Measurements from ENCODE around the gene KRTAP13-4. TPM values are rescaled to one million over a fixed set of nuclear protein-coding genes. Genes with fewer than 3 reads are reported as not detected.

The KRTAP13-4 gene
- total RNA-seq, 2 donors from 2014 or later: not detected

DNA sequence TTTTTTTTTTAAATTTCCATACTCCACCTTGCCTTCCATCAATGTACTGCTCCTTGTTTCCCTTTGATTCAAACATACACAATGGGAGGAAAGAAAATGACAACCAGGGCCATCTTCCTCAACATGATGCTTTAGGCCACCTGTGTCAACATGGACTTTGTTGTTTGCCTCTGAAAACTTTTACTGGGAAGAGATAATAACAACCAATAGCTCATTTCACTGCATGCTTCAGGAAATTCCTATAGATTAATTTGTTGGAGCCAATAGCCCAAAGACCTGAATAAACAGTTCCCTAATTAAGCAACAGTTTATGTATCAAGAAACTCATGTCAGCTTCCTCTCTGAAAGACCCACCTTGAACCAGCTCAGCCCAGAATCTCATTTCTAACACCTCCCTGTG, 13.2 kb downstream of the KRTAP13-4 start:
- Histone ChIP-seq H3K36me3 (no peaks in the 10 kb centered on the region), H3K9me3 (no peaks in the 10 kb centered on the region), H3K27me3 (no peaks in the 10 kb centered on the region), H3K4me3 (no peak overlapping the region), H3K4me1 (no peaks in the 10 kb centered on the region), H3K27ac (no peak overlapping the region)
- TF ChIP-seq, protein P1, sequence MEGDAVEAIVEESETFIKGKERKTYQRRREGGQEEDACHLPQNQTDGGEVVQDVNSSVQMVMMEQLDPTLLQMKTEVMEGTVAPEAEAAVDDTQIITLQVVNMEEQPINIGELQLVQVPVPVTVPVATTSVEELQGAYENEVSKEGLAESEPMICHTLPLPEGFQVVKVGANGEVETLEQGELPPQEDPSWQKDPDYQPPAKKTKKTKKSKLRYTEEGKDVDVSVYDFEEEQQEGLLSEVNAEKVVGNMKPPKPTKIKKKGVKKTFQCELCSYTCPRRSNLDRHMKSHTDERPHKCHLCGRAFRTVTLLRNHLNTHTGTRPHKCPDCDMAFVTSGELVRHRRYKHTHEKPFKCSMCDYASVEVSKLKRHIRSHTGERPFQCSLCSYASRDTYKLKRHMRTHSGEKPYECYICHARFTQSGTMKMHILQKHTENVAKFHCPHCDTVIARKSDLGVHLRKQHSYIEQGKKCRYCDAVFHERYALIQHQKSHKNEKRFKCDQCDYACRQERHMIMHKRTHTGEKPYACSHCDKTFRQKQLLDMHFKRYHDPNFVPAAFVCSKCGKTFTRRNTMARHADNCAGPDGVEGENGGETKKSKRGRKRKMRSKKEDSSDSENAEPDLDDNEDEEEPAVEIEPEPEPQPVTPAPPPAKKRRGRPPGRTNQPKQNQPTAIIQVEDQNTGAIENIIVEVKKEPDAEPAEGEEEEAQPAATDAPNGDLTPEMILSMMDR (IDR thresholded peaks at IDR 0.05): no peak
- no peak for DNase-seq (ENCODE audit: low spot score)

DNA sequence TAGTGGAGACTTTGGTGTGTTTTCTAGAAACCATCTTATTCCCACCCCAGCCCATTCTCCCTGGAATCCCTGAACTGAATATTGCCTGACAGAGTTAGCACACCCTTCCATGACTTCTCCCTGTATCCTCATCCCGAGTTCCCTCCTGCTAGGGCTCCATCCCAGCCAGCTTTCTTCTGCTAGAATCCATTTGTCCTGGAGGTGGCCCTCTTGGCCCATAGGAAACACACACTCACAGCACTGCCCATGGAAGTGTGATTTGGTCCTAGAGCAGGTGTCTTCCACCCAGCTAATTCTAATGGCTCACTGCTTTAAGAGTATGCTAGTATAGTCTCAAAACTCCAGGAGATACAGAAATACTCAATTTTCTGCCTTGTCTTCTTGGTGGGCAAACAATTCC, 14.2 kb downstream of the KRTAP13-4 start:
- Histone ChIP-seq H3K4me3 (no peak overlapping the region), H3K27ac (no peak overlapping the region), H3K9me3 (no peaks in the 10 kb centered on the region), H3K4me1 (no peaks in the 10 kb centered on the region), H3K36me3 (no peaks in the 10 kb centered on the region), H3K27me3 (no peaks in the 10 kb centered on the region)
- TF ChIP-seq, protein P1 (IDR thresholded peaks at IDR 0.05): peak; percentile 24 to 45
- no peak for DNase-seq (ENCODE audit: low spot score)

DNA sequence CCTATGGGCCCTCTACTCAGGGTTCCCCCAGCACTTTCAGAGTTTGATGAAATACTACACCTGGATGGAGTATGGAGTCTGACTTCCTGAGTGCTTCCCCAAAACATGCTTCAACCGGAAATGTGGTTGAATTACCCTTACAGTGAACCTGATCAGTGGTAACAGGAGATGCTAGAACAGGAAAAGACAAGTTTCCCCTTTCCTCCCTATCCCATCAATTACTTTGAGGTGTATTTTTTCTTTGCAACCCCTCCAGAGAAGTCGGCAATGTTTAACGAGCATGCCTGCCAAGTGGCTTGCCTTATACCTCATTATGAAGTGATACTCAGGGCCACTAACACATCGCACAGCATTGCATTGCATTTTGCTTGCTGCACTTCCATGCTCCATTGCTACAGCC, 17.0 kb downstream of the KRTAP13-4 start:
- DNase-seq (ENCODE audit: low spot score): no peak
- Histone ChIP-seq H3K27me3 (no peaks in the 10 kb centered on the region), H3K4me3 (no peak overlapping the region), H3K27ac (no peak overlapping the region), H3K36me3 (no peaks in the 10 kb centered on the region), H3K9me3 (no peaks in the 10 kb centered on the region), H3K4me1 (no peaks in the 10 kb centered on the region)
- TF ChIP-seq, protein P1 (IDR thresholded peaks at IDR 0.05): no peak

DNA sequence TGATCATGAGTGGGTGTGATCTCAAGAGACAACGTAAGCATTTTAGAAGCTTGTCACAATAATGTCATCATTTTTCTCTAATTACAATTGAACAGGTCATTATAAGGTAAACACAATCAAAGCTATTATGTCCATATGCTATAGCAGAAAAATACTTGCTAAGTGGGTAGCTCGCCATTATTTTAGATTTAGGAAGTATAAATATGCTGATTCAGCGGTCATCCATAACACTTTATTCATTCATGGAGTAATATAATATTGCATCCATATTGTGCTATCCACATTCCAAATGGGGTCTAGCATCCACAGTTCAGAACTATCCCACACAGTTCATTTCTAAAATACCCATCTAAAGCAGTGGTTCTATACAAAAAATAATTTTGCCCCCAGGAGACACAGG, 18.5 kb downstream of the KRTAP13-4 start:
- no peaks in the 10 kb centered on the region for H3K27me3 ChIP-seq
- no peak for DNase-seq (ENCODE audit: low spot score)
- no peaks in the 10 kb centered on the region for H3K36me3 ChIP-seq
- H3K9me3 ChIP-seq: no peaks in the 10 kb centered on the region
- H3K4me1 ChIP-seq: no peaks in the 10 kb centered on the region
- no peak overlapping the region for H3K27ac ChIP-seq
- H3K4me3 ChIP-seq: no peak overlapping the region
- TF ChIP-seq, protein P1 (IDR thresholded peaks at IDR 0.05): no peak

DNA sequence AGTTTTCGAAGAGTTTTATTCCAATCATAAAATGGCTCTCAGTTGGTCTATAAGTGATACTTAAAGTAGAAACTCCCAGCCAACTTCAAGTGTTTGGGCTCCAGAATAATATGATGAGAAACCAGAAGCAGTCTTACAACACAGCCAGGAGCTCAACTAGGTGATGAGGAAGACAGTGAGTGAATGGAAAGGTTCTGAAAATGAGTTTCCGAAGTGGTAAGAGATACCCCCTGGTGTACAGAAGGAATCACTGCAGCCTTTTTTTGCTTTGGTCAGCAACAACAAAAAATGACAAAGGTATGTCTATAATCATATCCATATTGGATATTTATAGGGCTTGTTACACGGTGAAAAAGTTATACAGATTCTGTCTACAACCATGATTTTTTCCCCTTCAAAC, 33.7 kb downstream of the KRTAP13-4 start:
- H3K4me3 ChIP-seq: no peak overlapping the region
- H3K27ac ChIP-seq: no peak overlapping the region
- H3K27me3 ChIP-seq: no peaks in the 10 kb centered on the region
- TF ChIP-seq, protein P1 (IDR thresholded peaks at IDR 0.05): peak in 1 of 2 donors; percentile 17
- no peaks in the 10 kb centered on the region for H3K4me1 ChIP-seq
- no peak for DNase-seq (ENCODE audit: low spot score)
- H3K36me3 ChIP-seq: no peaks in the 10 kb centered on the region
- H3K9me3 ChIP-seq: no peaks in the 10 kb centered on the region

DNA sequence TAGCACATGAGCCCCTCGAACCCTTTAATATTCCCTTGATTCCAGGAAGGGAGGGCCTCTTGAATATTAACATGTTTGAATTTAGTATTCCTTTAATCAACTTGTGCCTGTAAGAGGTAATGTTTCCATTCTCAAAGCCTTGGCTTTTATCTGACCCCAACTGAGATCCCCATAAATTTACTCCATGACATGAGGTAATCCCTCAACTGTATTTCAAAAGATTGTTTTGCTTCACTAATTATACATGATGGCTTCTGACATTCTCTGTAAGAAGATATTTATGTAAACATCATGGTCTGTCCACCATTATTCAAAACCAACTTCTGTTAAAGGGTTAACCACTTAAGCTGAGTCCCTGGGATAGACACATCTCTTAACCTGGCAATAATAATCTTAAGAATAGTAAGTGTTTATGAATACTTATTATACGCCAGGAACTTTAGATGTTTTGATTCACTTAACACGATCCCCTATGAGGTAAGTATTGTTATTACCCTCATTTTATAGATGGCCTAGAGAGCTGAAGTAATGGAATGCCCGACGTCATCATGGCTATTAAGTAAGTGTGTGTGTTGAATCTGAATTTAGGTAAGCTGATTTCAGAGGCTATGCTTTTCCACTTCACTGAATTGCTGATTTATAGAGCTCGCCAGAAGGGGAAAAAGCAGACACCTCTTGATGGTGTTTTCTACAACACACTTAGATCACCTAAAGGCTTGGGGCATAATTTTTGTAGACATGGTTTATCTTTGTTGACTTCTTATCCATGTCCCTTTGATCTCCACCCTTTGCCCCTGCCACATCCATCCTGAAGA, 39.1 kb downstream of the KRTAP13-4 start:
- Histone ChIP-seq H3K4me3 (no peak overlapping the region), H3K4me1 (no peaks in the 10 kb centered on the region), H3K9me3 (no peaks in the 10 kb centered on the region), H3K27ac (no peak overlapping the region), H3K27me3 (no peaks in the 10 kb centered on the region), H3K36me3 (no peaks in the 10 kb centered on the region)
- no peak for DNase-seq (ENCODE audit: low spot score)
- TF ChIP-seq, protein P1 (IDR thresholded peaks at IDR 0.05): no peak
